ENCODE measurements around the gene SELENOV.
A peak's percentile ranks its signal among the peaks of the same experiment; 100 is the strongest.
"Not testable (repeated sequence)": the region's sequence is repeated elsewhere in the genome, so short reads cannot be mapped to it uniquely, and the experiment has no call there.

SELENOV gene, protein sequence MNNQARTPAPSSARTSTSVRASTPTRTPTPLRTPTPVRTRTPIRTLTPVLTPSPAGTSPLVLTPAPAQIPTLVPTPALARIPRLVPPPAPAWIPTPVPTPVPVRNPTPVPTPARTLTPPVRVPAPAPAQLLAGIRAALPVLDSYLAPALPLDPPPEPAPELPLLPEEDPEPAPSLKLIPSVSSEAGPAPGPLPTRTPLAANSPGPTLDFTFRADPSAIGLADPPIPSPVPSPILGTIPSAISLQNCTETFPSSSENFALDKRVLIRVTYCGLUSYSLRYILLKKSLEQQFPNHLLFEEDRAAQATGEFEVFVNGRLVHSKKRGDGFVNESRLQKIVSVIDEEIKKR

DNA sequence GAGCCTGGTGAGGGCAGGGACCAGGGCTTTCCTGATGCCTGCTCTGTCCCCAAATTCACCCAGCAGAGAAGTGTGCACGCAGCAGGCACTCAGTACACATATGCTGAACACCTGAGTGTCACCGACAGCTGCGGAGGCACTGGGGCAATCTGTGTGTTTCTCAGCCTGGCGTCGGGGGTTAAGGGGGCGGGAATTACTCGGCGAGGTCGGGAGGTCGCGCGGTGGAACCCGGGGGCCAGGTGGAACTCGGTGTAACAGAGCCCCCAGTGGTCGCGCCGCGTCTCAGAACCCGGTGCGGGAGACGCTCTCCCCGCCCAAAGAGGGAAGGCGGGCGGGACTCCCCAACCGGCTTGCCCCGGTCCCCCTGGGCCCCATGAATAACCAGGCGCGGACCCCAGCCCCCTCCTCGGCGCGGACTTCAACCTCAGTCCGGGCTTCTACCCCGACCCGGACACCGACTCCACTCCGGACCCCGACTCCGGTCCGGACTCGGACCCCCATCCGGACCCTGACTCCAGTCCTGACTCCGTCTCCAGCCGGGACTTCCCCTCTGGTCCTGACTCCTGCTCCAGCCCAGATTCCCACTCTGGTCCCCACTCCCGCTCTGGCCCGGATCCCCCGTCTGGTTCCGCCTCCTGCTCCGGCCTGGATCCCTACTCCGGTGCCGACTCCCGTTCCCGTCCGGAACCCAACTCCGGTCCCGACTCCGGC is at the start of gene SELENOV:
SELENOV (plus strand) TSS at position 300 of the 711 bp plus-strand sequence; CDS start at position 374, 74 bp downstream.
- DNase-seq = no peak

DNA sequence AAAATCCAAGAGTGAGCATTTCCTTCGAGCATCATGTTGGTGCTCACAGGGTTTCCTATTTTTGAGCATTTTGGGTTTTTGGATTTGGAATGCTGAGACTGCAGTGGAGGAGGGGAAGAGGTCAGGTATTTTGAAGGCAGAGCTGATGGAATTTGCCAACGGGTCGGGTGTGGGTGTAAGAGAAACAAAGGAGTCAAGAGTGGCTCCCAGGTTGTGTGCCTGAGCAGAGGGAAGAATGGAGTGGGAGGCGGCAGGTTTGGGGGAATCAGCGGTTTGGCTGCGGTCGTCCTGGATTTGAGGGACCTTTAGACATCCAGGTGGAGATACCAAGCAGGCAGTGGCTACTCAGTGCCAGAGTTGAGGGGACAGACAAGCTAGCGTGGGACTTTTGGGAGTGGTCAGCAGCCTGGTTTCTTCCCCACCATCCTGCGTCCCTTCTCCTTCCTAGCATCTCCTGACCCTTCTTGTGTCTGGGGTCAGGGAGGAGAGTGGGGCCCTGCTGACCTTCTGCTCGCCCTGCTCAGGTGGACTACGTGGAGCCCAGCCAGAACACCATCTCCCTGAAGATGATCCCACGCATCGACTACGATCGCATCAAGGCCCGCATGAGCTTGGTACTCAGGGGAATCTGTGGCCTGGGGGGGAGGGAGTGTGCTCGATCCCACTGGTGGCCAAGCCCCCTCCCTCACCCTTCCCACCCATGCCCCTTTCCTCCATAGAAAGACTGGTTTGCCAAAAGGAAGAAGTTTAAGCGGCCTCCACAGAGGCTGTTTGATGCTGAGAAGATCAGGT is 48.8 kb upstream of the SELENOV start:
- no peak for DNase-seq

DNA sequence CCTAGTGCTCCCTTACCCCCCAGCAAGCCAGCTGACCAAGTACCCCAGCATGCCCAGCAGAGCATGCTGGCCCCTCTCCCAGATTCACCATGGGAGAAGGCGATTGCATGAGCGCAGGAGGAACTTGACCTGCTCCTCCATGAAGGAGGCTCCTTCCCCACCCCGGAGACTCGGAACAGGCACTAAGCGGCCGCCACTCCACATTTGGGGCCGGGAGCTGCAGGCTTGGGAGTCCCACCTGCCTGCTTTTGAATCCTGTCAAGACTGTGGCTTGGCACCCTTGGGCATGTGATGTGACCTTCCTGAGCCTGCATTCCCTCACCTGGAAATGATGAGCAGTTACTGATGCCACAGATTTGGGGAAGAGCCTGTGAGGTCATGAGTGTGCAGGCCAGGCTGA is 47.0 kb upstream of the SELENOV start:
- DNase-seq = no peak

DNA sequence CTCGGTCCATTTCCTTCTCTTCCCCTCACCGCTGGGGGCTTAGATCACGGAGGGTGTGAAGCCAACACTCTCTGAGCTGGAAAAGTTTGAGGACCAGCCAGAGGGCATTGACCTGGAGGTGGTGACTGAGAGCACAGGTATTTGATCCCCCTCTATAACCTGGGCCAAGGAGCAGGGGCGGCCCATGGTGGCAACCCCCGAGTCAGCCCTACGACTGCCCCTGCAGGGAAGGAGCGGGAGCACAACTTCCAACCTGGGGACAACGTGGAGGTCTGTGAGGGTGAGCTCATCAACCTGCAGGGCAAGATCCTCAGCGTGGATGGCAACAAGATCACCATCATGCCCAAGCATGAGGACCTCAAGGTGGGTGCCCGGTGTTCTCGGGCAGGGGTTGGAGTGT is 45.9 kb upstream of the SELENOV start:
- DNase-seq = no peak

DNA sequence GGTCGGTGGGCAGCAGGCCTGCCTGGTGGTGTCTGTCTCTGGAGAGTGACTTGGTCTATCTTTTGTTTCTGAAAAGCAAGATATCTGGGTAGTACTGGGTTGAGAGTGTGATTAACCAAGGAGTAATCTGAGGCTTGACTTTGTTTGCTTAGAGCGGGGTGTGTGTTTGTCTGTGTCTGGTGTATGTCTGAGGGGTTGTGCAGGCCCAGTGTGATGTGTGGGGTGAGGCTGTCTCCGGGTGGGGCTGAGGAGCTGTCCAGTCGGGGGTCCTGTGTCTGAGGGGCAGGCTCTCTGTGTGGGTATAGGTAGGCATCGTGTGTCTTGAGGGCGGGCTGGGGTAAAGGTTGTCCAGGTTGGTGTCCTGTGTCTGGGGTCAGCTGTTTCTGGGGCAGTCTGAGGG is 45.4 kb upstream of the SELENOV start:
- DNase-seq = no peak

DNA sequence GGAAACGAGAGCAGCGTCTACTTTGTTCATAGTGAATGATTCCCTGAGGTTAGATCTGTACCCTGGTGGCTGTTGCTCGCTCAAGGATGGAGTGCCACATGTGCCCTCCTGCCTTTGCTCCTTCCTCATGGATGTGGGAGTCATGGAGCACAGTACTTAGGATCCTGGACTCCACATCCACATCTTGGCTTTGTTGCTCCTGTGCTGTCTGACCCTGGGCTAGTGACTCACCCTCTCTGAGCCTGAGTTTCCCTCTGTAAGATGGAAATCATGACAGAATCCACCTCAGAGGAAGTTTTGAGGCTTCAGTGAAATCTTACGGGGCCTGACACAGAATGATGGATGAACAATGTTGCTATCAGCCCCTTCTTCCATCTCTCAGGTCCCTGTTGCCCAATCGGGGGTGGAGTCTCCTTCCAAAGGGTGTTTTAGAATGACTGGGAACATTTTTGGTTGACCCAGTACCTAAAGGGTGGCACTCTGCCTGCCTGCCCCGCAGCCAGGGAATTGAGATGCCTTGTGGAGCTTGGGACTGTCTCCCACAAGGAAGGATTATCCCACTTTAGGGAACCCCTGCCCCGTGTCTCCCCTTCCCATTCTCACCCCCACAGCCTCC is 44.1 kb upstream of the SELENOV start:
- no peak for DNase-seq

DNA sequence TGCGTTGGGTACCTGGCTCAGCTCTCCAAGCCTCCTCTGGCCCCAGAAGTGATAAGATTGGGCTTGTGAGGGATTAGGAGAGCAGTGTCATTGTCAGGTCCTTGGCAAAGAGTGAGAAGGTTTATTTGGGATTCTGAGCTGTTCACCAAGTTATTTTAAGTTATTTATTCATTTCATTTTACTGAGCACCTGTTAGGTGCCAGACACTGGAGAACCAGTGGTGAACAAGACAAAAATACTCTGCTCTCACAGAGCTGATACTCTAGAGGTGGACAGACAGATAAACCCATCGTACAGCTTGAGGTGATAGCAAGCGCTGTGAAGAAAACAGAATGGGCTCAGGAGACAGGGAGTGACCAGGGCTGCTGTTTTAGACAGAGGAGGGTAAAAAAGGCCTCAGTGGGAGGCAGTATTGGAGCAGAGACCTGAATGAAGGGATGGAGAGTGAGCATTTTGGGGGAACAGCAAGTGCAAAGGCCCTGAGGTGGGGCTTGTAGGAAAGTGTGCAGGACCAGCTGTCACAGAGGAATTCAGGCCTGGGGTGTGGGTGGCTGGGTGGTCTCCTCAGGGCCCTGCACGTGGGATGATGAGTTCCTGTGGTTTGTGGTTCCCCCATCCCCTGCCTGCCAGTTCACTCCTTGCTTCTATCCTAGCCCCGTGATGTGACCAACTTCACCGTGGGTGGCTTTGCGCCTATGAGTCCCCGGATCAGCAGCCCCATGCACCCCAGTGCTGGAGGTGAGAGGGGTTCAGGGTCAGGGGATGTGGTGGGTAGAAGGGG is 43.0 kb upstream of the SELENOV start:
- DNase-seq = no peak

DNA sequence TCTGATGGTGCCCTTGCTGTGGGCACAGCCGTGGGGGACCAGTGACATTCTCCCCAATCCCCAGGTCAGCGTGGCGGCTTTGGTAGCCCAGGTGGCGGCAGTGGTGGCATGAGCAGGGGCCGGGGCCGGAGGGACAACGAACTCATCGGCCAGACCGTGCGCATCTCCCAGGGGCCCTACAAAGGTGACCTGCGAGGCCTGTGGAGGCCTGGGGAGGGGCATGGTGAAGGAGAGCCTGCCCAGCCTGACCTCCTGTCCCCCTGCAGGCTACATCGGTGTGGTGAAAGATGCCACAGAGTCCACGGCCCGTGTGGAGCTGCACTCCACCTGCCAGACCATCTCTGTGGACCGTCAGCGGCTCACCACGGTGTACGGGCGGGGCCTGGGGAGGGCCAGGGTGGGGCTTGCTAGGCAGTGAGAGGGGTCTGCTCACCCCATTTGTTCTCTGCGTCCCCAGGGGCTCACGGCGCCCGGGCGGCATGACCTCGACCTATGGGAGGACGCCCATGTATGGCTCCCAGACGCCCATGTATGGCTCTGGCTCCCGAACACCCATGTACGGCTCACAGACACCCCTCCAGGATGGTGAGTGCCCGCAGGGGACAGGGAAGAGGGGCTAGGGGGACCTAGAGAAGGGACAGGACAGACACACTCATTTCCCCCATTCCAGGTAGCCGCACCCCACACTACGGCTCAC is 42.0 kb upstream of the SELENOV start:
- no peak for DNase-seq

DNA sequence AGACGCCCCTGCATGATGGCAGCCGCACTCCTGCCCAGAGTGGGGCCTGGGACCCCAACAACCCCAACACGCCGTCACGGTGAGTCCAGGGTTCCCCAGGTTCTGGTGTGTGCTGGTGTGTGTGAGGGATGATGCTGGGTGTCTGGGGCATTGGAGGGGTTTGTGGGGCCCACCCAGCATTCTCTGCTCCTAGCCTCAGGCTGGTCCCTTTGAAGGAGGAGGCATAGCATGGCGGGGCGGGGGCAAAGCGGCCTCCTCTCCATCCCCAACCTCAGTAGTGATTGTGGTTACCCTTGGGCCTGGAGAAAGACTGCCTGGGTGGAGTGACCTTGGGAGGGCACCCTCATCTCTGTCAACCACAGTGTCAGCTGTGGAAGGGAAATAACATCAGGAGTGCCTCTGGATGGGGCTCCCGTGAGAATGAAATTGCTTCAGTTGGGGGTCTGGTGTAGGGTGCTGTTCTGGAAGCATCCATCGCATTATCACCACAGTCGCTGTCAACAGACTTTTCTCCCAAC is 41.4 kb upstream of the SELENOV start:
- no peak for DNase-seq

DNA sequence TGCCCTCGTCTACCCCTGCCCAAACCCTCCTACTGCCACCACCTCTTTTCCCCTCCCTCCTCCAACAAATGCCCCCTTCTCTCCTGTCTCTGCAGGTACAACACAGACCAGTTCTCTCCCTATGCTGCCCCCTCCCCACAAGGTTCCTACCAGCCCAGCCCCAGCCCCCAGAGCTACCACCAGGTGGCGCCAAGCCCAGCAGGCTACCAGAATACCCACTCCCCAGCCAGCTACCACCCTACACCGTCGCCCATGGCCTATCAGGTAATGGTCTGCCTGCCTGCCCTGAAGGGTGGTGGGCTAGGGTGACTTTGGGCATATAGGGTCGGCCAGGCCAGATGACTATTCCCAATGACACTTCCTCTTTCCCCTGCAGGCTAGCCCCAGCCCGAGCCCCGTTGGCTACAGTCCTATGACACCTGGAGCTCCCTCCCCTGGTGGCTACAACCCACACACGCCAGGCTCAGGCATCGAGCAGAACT is 40.8 kb upstream of the SELENOV start:
- peak in 7 of 14 donors; percentile 0 to 33 (median 8) for DNase-seq

DNA sequence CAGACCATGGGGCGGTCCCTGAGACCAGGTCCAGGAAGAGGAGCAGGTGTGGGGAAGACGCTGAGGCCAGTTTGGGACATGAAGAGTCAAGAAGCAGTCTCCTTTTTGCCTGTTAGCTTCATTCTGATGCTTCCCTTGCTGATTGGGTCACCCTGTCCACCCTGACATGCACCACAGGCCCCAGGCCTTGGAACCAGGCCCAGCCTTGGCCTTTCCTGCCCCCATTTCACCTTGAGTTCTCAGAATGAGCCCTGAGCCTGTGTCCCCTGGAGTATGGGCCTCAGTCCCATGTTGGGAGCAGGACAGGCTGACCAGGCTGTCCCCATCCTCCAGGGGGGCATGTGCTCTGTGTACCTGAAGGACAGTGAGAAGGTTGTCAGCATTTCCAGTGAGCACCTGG is 39.2 kb upstream of the SELENOV start:
- DNase-seq = no peak

DNA sequence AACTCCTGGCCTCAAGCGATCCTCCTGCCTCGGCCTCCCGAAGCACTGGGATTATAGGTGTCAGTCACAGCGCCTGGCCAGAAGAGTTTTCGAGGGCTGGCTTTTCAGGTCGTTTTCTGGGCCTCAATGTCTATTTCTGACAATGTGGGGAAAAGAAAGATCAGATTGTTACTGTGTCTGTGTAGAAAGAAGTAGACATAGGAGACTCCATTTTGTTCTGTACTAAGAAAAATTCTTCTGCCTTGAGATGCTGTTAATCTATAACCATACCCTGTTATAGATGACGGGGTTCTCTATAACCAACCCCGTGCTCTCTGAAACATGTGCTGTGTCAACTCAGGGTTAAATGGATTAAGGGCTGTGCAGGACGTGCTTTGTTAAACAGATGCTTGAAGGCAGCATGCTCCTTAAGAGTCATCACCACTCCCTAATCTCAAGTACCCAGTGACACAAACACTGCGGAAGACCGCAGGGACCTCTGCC is 35.6 kb upstream of the SELENOV start:
- DNase-seq = not testable (repeated sequence)

DNA sequence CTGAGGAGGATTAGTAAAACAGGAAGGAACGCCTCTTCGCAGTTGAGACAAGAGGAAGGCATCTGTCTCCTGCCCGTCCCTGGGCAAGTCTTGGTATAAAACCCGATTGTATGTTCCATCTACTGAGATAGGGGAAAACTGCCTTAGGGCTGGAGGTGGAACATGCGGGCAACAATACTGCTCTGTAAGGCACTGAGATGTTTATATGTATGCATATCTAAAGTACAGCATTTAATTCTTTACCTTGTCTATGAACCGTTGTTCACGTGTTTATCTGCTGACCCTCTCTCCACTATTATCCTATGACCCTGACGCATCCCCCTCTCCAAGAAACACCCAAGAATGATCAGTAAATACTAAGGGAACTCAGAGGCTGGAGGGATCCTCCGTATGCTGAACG is 35.0 kb upstream of the SELENOV start:
- no peak for DNase-seq

DNA sequence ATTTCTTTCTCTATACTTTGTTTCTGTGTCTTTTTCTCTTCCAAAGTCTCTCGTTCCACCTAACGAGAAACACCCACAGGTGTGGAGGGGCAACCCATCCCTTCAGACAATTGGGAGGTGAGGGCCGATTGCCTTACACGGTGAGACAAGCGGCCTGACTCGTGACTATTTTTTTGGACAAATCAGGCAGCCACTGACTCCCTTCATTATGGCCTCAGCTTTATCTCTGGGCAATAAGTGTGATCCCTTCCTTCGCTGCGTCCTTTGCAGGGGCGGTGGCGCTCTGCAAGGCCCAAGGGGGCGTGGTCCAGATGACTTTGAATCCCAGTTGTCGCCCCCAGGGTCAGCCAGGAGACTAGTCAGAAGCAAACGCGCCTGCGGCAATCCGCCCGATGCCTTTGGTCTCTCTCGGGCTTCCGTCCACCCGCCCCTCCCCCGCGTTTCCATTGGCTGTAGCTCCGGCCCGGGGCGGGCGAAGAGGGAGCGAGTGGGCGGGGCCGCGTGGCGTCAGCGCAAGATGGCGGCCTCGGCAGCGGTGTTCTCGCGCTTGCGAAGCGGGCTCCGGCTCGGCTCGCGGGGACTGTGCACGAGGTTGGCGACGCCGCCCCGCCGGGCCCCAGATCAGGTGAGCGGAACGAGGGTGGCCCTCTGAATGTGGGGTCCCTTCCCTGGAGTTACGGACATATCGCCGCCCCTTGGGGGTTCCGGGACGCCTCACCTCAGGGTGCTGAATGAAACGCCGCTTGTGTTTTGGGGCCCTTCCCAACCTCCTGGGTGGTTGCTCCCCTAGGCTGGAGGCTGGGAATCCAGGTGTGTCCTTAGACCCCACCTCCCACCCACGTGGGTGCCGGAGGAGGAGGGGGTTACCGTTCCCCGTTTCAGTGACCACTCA is 34.4 kb upstream of the SELENOV start, which contains the start of gene TIMM50:
TIMM50 (plus strand) TSS at position 502 of the 892 bp plus-strand sequence; CDS start at position 518, 16 bp downstream.
- DNase-seq = peak; percentile 69 to 97 (median 92)

DNA sequence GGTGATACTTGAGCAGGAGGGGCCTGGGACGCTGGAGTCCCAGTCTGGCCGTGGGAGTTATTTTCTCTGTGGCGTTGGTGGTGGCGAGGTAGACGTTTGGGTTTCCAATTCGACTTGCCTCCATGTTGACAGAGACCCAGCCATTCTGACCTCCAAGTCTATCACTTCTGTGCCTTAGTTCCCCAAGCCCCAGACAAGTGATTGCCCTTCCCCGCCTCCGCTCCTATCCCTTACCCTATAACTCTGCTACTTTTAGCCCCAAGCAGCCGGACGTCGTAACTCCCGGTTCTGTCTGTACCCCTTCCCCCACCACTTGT is 33.8 kb upstream of the SELENOV start:
- DNase-seq = no peak

DNA sequence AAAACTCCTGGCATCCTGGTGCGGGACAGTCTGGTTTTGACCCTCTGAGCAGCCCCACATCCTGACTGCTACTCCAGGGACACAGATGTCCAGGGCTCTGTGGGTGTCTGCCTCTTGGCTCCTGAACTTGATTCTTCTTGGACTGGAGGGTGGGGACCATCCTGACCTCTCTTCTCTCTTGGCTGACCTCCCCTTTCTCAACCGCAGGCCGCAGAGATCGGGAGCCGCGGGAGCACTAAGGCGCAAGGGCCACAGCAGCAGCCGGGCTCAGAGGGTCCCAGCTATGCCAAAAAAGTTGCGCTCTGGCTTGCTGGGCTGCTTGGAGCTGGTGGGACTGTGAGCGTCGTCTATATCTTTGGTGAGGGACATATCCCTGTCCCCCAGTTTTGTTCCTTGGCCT is 33.3 kb upstream of the SELENOV start:
- DNase-seq = no peak

DNA sequence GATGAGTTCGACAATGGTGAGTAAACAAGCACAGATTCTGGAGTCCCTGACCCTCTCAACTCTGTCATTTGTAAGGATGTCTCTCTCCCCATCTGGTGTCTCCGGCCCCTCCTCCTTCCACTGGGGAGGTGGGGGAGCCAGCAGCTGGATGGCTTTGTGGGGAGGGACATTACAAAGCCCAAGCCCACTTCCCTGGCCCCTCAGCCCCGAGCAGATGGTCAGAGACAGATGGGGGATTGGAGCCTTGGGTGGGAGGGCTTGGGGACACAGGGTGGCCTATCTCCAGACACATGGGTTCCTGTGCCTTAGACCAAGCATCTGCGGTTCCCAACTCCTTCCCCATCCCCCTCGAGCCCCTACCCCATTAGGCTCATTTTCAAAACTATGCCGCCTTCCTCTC is 31.8 kb upstream of the SELENOV start:
- no peak for DNase-seq

DNA sequence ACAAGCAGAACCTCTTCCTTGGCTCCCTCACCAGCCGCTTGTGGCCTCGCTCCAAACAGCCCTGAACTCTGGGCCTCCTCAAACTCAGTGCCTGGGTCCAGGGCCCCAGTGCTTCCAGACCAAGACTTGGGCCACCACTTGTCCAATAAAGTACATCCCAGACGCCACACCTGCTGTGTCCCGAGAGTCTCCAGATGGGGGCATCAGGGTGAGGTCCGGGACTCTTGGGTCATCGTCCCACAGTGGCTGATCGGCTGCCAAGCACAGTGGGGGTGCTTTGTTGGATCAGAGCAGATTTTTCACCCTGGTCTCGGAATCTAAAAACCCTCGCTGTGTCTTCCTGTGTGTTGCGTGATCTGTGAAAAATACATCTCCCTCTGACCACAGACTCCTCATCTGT is 25.2 kb upstream of the SELENOV start:
- no peak for DNase-seq

DNA sequence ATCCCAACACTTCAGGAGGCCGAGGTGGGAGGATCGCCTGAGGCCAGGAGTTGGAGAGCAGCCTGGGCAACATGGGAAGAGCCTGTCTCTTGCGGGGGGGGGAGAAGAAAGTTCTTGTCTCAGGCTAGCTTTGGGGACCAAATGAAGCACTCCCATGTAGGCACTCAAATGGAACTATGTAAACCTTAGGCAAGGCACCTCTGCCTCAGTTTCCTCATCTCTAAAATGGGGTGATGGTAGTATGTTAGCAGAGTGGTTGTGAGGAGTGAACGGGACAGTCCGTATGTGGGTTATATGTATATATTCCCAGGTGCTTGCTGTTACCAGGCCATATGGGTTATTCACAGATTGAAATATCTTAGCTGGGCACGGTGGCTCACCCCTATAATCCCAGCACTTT is 22.7 kb upstream of the SELENOV start:
- no peak for DNase-seq

DNA sequence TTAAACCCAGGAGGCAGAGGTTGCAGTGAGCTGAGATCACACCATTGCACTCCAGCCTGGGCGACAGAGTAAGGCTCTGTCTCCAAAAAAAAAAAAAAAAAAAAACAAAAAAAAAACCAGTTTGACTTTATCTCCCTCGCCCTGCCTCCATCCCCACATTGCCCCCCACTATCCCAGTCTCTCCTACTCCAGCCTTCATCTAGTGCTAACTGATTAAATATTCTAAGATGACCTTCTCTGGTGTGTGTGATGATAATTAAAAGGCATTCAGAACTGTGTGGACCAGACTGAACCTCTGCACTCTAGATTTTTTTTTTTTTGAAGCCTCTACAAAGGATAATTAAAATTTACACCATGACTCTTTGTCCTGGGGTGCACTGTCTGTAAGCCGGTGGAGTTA is 22.2 kb upstream of the SELENOV start:
- no peak for DNase-seq
